Measurements from ENCODE around the gene SPRED2. TPM values are rescaled to one million over a fixed set of nuclear protein-coding genes. Genes with fewer than 3 reads are reported as not detected.

The SPRED2 gene
- total RNA-seq, 1 donor from 2014 or later: 56.9 TPM

- H3K36me3 ChIP-seq: no peaks in the 10 kb centered on the region
- H3K27ac ChIP-seq: no peak overlapping the region
- H3K4me3 ChIP-seq: no peak overlapping the region
- ATAC-seq: no peak
- peaks cover 25% of the 10 kb centered on the region for H3K4me1 ChIP-seq
- TF ChIP-seq CTCF (IDR thresholded peaks at IDR 0.05): no peak
- no peaks in the 10 kb centered on the region for H3K27me3 ChIP-seq
- DNase-seq: no peak
- intact Hi-C loops (cut with DNase I): no loop called here
- H3K9me3 ChIP-seq: no peaks in the 10 kb centered on the region
Observed at GRCh38 chr2:65434592-65435241, 2.3 kb upstream of the SPRED2 start.

- ATAC-seq: peak; percentile 0
Observed at GRCh38 chr2:65431421-65432226, 775 bp downstream of the SPRED2 start.

DNA sequence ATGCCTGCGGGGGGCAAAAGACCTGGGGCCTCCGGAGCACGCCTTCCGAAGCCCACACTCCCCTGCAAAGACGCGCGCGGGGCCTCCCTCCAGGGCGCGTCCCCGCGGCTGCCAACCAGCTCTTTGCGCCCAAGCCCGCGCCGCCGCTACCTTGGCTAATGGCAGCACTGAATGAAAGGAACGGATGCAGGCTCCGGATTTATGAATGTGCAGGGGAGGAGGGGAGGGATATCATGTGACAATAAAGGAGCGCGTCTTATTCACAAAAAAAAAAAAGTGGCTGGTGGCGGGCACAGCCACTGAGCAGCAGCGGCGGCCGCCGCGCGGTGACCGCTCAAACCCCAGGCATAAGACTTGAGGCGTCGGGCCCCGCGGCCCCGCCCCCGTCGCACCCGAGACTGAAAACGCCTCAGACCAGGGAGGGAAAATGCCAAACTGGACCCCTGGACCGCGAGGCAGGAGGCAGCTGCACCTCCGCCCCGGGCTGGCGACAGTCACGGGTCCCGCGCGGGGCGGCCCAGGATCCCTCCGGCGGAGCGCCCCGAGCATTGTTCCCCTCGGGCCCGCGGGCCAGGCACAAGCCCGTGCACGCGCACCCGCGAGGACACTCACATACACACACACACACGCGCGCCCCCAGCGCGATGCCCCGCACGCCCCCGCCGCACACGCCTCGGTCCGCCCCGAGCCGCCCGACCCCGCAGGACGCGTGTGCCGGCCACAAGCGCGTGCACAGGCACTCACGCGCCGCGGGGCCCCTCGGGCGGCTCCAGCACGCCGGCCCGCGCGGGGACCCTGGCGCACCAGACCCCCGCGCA is 1.6 kb downstream of the SPRED2 start:
- peak; percentile 80 for DNase-seq
- H3K36me3 ChIP-seq: no peaks in the 10 kb centered on the region
- H3K4me3 ChIP-seq: peak overlapping the region; percentile 94
- intact Hi-C loops (cut with DNase I): no loop called here
- H3K27me3 ChIP-seq: no peaks in the 10 kb centered on the region
- peak overlapping the region; percentile 88 for H3K27ac ChIP-seq
- H3K9me3 ChIP-seq: no peaks in the 10 kb centered on the region
- H3K4me1 ChIP-seq: peaks cover 21% of the 10 kb centered on the region
- TF ChIP-seq CTCF (IDR thresholded peaks at IDR 0.05): no peak
- ATAC-seq: peak; percentile 35

More at GRCh38 chr2:65431421-65432226, 775 bp downstream of the SPRED2 start:
- H3K27me3 ChIP-seq: no peaks in the 10 kb centered on the region
- no peaks in the 10 kb centered on the region for H3K36me3 ChIP-seq
- H3K4me3 ChIP-seq: peak overlapping the region; percentile 94
- intact Hi-C loops (cut with DNase I): no loop called here
- no peak for TF ChIP-seq CTCF (IDR thresholded peaks at IDR 0.05)
- peak; percentile 76 for DNase-seq
- no peaks in the 10 kb centered on the region for H3K9me3 ChIP-seq
- H3K27ac ChIP-seq: peak overlapping the region; percentile 88
- H3K4me1 ChIP-seq: peaks cover 21% of the 10 kb centered on the region

DNA sequence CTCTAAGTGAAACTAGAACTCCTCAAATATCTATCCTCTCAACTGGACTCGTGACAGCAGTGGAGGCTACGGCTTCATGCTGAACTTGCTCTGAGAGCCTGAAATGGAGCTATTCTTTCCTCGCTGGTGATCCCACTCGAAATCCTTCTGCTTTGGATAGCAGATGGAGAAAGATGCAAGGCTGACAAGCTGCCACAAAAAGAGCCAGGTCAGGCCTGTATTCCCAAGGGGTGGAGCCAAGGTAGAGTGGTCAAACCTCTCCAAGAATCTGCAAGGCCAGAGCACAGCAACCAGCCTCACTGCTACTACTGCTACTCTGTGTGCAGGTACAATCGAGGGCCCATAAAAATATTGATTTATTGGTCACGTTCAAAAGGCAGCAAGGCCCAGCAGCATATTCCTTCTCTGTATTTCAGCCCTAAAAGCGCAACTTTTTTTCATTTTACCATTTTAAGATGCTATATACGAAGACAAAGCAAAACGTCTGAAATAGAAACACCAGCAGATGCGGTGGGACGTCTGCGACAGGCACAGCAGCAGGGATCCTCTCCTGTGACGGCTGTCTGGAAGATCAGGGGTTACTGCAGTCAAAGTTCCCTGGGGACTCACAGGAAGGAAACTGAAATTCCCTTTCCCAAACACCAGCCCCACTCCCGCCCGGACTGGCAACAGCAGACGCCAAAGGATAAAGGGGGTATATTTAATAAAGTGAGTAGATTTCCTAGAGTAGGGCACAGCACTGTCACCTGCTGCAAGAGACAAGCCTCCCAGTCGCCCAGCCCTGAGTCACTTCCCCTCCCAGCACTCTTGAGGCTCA is 2.4 kb downstream of the SPRED2 start:
- DNase-seq (no peak), ATAC-seq (peak; percentile 13)
- Histone ChIP-seq H3K9me3 (no peaks in the 10 kb centered on the region), H3K36me3 (no peaks in the 10 kb centered on the region), H3K27me3 (no peaks in the 10 kb centered on the region), H3K27ac (peak overlapping the region; percentile 88), H3K4me1 (peaks cover 21% of the 10 kb centered on the region), H3K4me3 (peak overlapping the region; percentile 94)
- TF ChIP-seq CTCF (IDR thresholded peaks at IDR 0.05): no peak
- intact Hi-C loops (cut with DNase I): no loop called here

- H3K4me1 ChIP-seq: peaks cover 13% of the 10 kb centered on the region
- H3K4me3 ChIP-seq: no peak overlapping the region
- no peak overlapping the region for H3K27ac ChIP-seq
- intact Hi-C loops (cut with DNase I): no loop called here
- ATAC-seq: no peak
- H3K27me3 ChIP-seq: no peaks in the 10 kb centered on the region
- no peaks in the 10 kb centered on the region for H3K36me3 ChIP-seq
- no peak for DNase-seq
- TF ChIP-seq CTCF (IDR thresholded peaks at IDR 0.05): no peak
- H3K9me3 ChIP-seq: no peaks in the 10 kb centered on the region
Observed at GRCh38 chr2:65427532-65427931, 4.9 kb downstream of the SPRED2 start.

All from upper lobe of right lung (tissue), 1 donor.